Mammary epithelial cell (primary cell): ENCODE data around the gene TUT4.

Experiments
- CTCF ChIP-seq, 2 donors: IDR thresholded peaks in 1 of 2; conservative IDR thresholded peaks in 1 of 2; 2 replicates each; pipeline ENCODE4 v1.5.1; 2011 to 2012; ENCODE audit warnings: inconsistent platforms in 2 of 2, low read length in 2 of 2, mild to moderate bottlenecking in 2 of 2, control low read depth in 1 of 2, low read depth in 1 of 2; ENCODE audit not compliant: insufficient read depth in 1 of 2; ENCODE audit errors: extremely low read depth in 1 of 2
- EZH2 ChIP-seq: IDR thresholded peaks from 2 replicates; pipeline ENCODE4 v1.6.1; 2012; ENCODE audit warnings: low read length, inconsistent platforms, borderline replicate concordance

DNA sequence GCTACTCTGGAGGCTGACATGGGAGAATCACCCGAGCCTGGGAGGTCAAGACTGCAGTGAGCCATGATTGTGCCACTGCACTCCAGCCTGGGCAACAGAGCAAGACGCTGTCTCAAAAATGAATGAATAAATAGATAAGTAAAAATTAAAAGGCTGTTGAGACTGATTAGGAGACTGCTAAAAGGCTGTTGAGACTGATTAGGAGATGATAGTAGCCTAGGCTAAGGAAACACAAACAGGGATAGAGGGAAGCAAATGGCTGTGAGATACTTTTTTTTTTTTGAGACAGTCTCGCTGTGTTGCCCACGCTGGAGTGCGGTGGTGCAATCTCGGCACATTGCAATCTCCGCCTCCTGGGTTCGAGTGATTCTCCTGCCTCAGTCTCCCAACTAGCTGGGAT is 120.1 kb downstream of the TUT4 start:
- TF ChIP-seq CTCF (conservative IDR thresholded peaks at IDR 0.05 in 1 of 2, IDR thresholded peaks at IDR 0.05 in 1 of 2; ENCODE audit: extremely low read depth in 1 of 2, insufficient read depth in 1 of 2, low read depth in 1 of 2, low read length in 2 of 2) (no peak), EZH2 (no peak)
